H1 (cell line): ENCODE measurements around the gene ANP32A.

Source experiments
- BACH1 ChIP-seq: IDR thresholded peaks from 2 replicates; pipeline ENCODE4 v1.6.1; 2012; ENCODE audit warnings: low read length, improper control_type of control experiment
- CHD2 ChIP-seq: IDR thresholded peaks from 2 replicates; pipeline ENCODE4 v1.6.1; 2012; ENCODE audit warnings: low read length, improper control_type of control experiment
- CTCF ChIP-seq, 3 experiments: IDR thresholded peaks; 1 replicate in 2 of 3; 2 replicates in 1 of 3; pipeline versions ENCODE4 v1.5.1 to v1.6.1; 2011; ENCODE audit warnings: low read length in 3 of 3, mild to moderate bottlenecking in 3 of 3, inconsistent platforms in 2 of 3, low read depth in 1 of 3, moderate library complexity in 1 of 3; ENCODE audit not compliant: insufficient read depth in 1 of 3; ENCODE audit errors: control extremely low read depth in 1 of 3
- EGR1 ChIP-seq: IDR thresholded peaks from 2 replicates; pipeline ENCODE4 v1.6.1; 2011; ENCODE audit warnings: low read depth, low read length, borderline replicate concordance
- PHF8 ChIP-seq: fragments of 200-600 bp; sonication (generic); conservative IDR thresholded peaks from 2 replicates; pipeline ENCODE4 v1.7.1; 2012; ENCODE audit warnings: low read depth, mild to moderate bottlenecking, inconsistent platforms, low read length, moderate library complexity
- POLR2A ChIP-seq, 2 experiments: IDR thresholded peaks; 1 replicate in 1 of 2; 2 replicates in 1 of 2; pipeline ENCODE4 v1.6.1; 2011; ENCODE audit warnings: low read depth in 2 of 2, low read length in 2 of 2, mild to moderate bottlenecking in 2 of 2; ENCODE audit errors: control extremely low read depth in 1 of 2
- POLR2AphosphoS5 ChIP-seq: IDR thresholded peaks from 2 replicates; pipeline ENCODE4 v1.6.1; 2011; ENCODE audit warnings: low read depth, low read length
- RBBP5 ChIP-seq: IDR thresholded peaks from 2 replicates; pipeline ENCODE4 v1.7.1; 2012; ENCODE audit warnings: low read depth, mild to moderate bottlenecking, inconsistent platforms, low read length, moderate library complexity, borderline replicate concordance
- SIX5 ChIP-seq: IDR thresholded peaks from 2 replicates; pipeline ENCODE4 v1.6.1; 2011; ENCODE audit warnings: mild to moderate bottlenecking, low read depth, low read length
- SP2 ChIP-seq: IDR thresholded peaks from 2 replicates; pipeline ENCODE4 v1.6.1; 2012; ENCODE audit warnings: mild to moderate bottlenecking, low read length, inconsistent platforms
- TAF1 ChIP-seq: IDR thresholded peaks from 2 replicates; pipeline ENCODE4 v1.6.1; 2011; ENCODE audit warnings: mild to moderate bottlenecking, low read depth, low read length

- no peak for TF ChIP-seq CTCF (IDR thresholded peaks at IDR 0.05; ENCODE audit: control extremely low read depth in 1 of 3, insufficient read depth in 1 of 3, low read depth in 1 of 3, low read length in 3 of 3)
- no peak for TF ChIP-seq EGR1
- TF ChIP-seq RBBP5 = no peak
- no peak for TF ChIP-seq TAF1
- no peak for TF ChIP-seq SIX5
- TF ChIP-seq POLR2A (IDR thresholded peaks at IDR 0.05; ENCODE audit: control extremely low read depth in 1 of 2, low read depth in 2 of 2, low read length in 2 of 2) = no peak
- TF ChIP-seq CHD2 = no peak
- no peak for TF ChIP-seq PHF8
- no peak for TF ChIP-seq POLR2AphosphoS5
- TF ChIP-seq SP2 = no peak
- no peak for TF ChIP-seq BACH1
These were observed 69.1 kb downstream of the ANP32A start for GRCh38 chr15:68751622-68752021.
